Sigmoid colon (tissue), 7 donors: ENCODE results near the gene RIPK4. TPM values are rescaled to one million over a fixed set of nuclear protein-coding genes. Genes with fewer than 3 reads are reported as not detected.

ENCODE experiments used
- DNase-seq: peaks from one replicate; pipeline ENCODE4 v3.0.0-alpha.2; 2019
- H3K27ac ChIP-seq, 4 donors: fragments of 200-600 bp; sonication (generic); one replicate each; pipeline ENCODE4 v1.5.1; 2016 to 2019; ENCODE audit warnings: mild to moderate bottlenecking in 1 of 4
- H3K27me3 ChIP-seq, 3 donors: fragments of 200-600 bp; sonication (generic); one replicate each; pipeline ENCODE4 v1.5.1; 2019; ENCODE audit warnings: mild to moderate bottlenecking in 1 of 3
- H3K36me3 ChIP-seq, 4 donors: fragments of 200-600 bp; sonication (generic); one replicate each; pipeline ENCODE4 v1.5.1; 2016 to 2019
- H3K4me1 ChIP-seq, 4 donors: fragments of 200-600 bp; sonication (generic); one replicate each; pipeline ENCODE4 v1.5.1; 2017 to 2019
- H3K4me3 ChIP-seq, 4 donors: fragments of 200-600 bp; sonication (generic); one replicate each; pipeline ENCODE4 v1.5.1; 2017 to 2019; ENCODE audit warnings: mild to moderate bottlenecking in 2 of 4, moderate library complexity in 1 of 4
- H3K9me3 ChIP-seq, 4 donors: fragments of 200-600 bp in 3 of 4; sonication (generic) in 3 of 4; one replicate each; pipeline versions ENCODE4 v1.5.1 to v1.6.1; 2013 to 2019
- CTCF ChIP-seq, 4 experiments: fragments of 450-650 bp in 3 of 4; fragments of 200-600 bp in 1 of 4; IDR thresholded peaks; one replicate each; pipeline ENCODE4 v1.5.1; 2016 to 2019; ENCODE audit warnings: antibody characterized with exemption in 4 of 4, mild to moderate bottlenecking in 3 of 4, moderate library complexity in 2 of 4
- EP300 ChIP-seq, 4 donors: sonication (generic); formaldehyde crosslinking; IDR thresholded peaks; one replicate each; pipeline ENCODE4 v1.6.1; 2017; ENCODE audit warnings: antibody characterized with exemption in 4 of 4
- POLR2A ChIP-seq, 2 donors: fragments of 450-650 bp; IDR thresholded peaks; one replicate each; pipeline ENCODE4 v1.6.1; 2016; ENCODE audit warnings: antibody characterized with exemption in 2 of 2, mild to moderate bottlenecking in 2 of 2, moderate library complexity in 2 of 2
- POLR2AphosphoS5 ChIP-seq, 4 donors: sonication (generic); formaldehyde crosslinking; IDR thresholded peaks; one replicate each; pipeline ENCODE4 v1.6.1; 2017; ENCODE audit warnings: antibody characterized with exemption in 4 of 4
- WGBS, 2 donors: extraction: QIAGEN DNeasy Blood & Tissue Kit; methylation state at CpG; one replicate each; pipeline ENCODE4 v1.1.7; 2013; 5-methylcytosine and 5-hydroxymethylcytosine counted together
- intact Hi-C: fragments of 100-400 bp; cut with DNase I; formaldehyde crosslinking; loops from one replicate; pipeline ENCODE4 v1.15.1; 2023
- polyA plus RNA-seq, 3 donors: library from polyadenylated mRNA; stranded (reverse); fragments of 200-250 nt; gene quantifications; one replicate each; pipeline ENCODE4 v1.2.3, GENCODE V29; 2013
- total RNA-seq, 4 donors: library from RNA; depleted of rRNA; stranded (reverse); fragments of >200 nt; gene quantifications; one replicate each; pipeline ENCODE4 v1.1.0, GENCODE V29; 2016
- donor health status: healthy with polysubstance abuse.
- donor health status: Bipolar disorder and iron deficiency.
- donor health status: healthy.

The RIPK4 gene
- total and polyA plus RNA-seq, 7 donors = under 0.01 to 7.8 (median 0.54) TPM

- Histone ChIP-seq H3K27me3 (peaks cover 14 to 76% (median 25%) of the 10 kb centered on the region in 3 donors), H3K9me3 (no peaks in the 10 kb centered on the region), H3K36me3 (no peaks in the 10 kb centered on the region), H3K4me1 (peaks cover 0 to 8% (median 6%) of the 10 kb centered on the region in 4 donors), H3K4me3 (no peak overlapping the region), H3K27ac (no peak overlapping the region)
- intact Hi-C loops = loop anchor here (1.0 to 2.0 kb wide), 2 partner anchors 167 to 494 kb away; no protein-coding TSS in a partner anchor
- TF ChIP-seq EP300 (IDR thresholded peaks at IDR 0.05) (no peak), CTCF (IDR thresholded peaks at IDR 0.05) (no peak), POLR2A (IDR thresholded peaks at IDR 0.05) (no peak), POLR2AphosphoS5 (IDR thresholded peaks at IDR 0.05) (no peak)
- 9 to 21% methylated on average over 16 of the region's 16 CpGs for WGBS, 2 donors
- no peak for DNase-seq
Measured at GRCh38 chr21:41778930-41779600, 12.2 kb upstream of the RIPK4 start.

GRCh38 chr21:41777951-41778815 lies 11.3 kb upstream of the RIPK4 start:
- Histone ChIP-seq H3K27ac (peak overlapping the region in 2 of 4 donors; percentile 35 to 54), H3K4me3 (no peak overlapping the region), H3K9me3 (no peaks in the 10 kb centered on the region), H3K4me1 (peaks cover 0 to 8% (median 6%) of the 10 kb centered on the region in 4 donors), H3K36me3 (no peaks in the 10 kb centered on the region), H3K27me3 (peaks cover 9 to 75% (median 16%) of the 10 kb centered on the region in 3 donors)
- TF ChIP-seq EP300 (IDR thresholded peaks at IDR 0.05) = no peak
- TF ChIP-seq POLR2AphosphoS5 (IDR thresholded peaks at IDR 0.05) = peak in 3 of 4 donors; percentile 20 to 36 (median 32)
- TF ChIP-seq POLR2A (IDR thresholded peaks at IDR 0.05) = no peak
- TF ChIP-seq CTCF (IDR thresholded peaks at IDR 0.05) = peak; percentile 77 to 96 (median 92)
- intact Hi-C loops = loop anchor here (1.0 to 2.0 kb wide), 2 partner anchors 166 to 493 kb away; no protein-coding TSS in a partner anchor
- DNase-seq = peak; percentile 94
- 13 to 42% methylated on average over 45 of the region's 45 CpGs for WGBS, 2 donors

GRCh38 chr21:41776778-41777177 lies 9.9 kb upstream of the RIPK4 start:
- Histone ChIP-seq H3K27ac (no peak overlapping the region), H3K4me3 (no peak overlapping the region), H3K9me3 (no peaks in the 10 kb centered on the region), H3K27me3 (peaks cover 9 to 75% (median 24%) of the 10 kb centered on the region in 3 donors), H3K36me3 (no peaks in the 10 kb centered on the region), H3K4me1 (peaks cover 0 to 8% (median 6%) of the 10 kb centered on the region in 4 donors)
- 74 to 79% methylated on average over 4 of the region's 4 CpGs for WGBS, 2 donors
- intact Hi-C loops = no loop called here
- no peak for DNase-seq
- TF ChIP-seq POLR2A (IDR thresholded peaks at IDR 0.05) = no peak

GRCh38 chr21:41775149-41775472 lies 8.3 kb upstream of the RIPK4 start:
- WGBS, 2 donors = 38 to 39% methylated on average over 3 of the region's 3 CpGs
- Histone ChIP-seq H3K9me3 (no peaks in the 10 kb centered on the region), H3K4me1 (peaks cover 0 to 8% (median 6%) of the 10 kb centered on the region in 4 donors), H3K36me3 (no peaks in the 10 kb centered on the region), H3K4me3 (no peak overlapping the region), H3K27ac (no peak overlapping the region), H3K27me3 (peaks cover 9 to 75% (median 25%) of the 10 kb centered on the region in 3 donors)
- TF ChIP-seq EP300 (IDR thresholded peaks at IDR 0.05) = no peak
- no peak for TF ChIP-seq CTCF (IDR thresholded peaks at IDR 0.05)
- TF ChIP-seq POLR2A (IDR thresholded peaks at IDR 0.05) = no peak
- TF ChIP-seq POLR2AphosphoS5 (IDR thresholded peaks at IDR 0.05) = no peak
- no peak for DNase-seq
- intact Hi-C loops = no loop called here
